ENCODE results near the gene COG8. TPM values are rescaled to one million over a fixed set of nuclear protein-coding genes. Genes with fewer than 3 reads are reported as not detected.

COG8 gene
- total RNA-seq: 65.3 TPM

GRCh38 chr16:69339289-69340094 lies at the start of gene COG8, which contains the start of gene NIP7:
TSS of gene COG8 (minus strand) at chr16:69339564. CDS start at chr16:69339552, 12 bp downstream.
TSS of gene NIP7 (plus strand) at chr16:69339772. CDS start at chr16:69339830, 58 bp downstream.

GRCh38 chr16:69351309-69352027 lies 12.1 kb upstream of the COG8 start, which contains the start of gene TMED6:
TSS of gene TMED6 (minus strand) at chr16:69351786. CDS start at chr16:69351753, 33 bp downstream.

GRCh38 chr16:69330286-69331109 lies 8.9 kb downstream of the COG8 start, which contains the start of gene PDF:
TSS of gene PDF (minus strand) at chr16:69330588. CDS start at chr16:69330570, 18 bp downstream.

GRCh38 chr16:69310653-69311532 lies 28.5 kb downstream of the COG8 start, which contains the start of gene VPS4A:
TSS of gene VPS4A (plus strand) at chr16:69311350. CDS start at chr16:69311512, 162 bp downstream.

Other genes starting within 250 kb of the COG8 start
- 4.1 TPM for gene HAS3, start 233.9 kb downstream of the COG8 start, total RNA-seq
- gene CHTF8, start 207.0 kb downstream of the COG8 start, total RNA-seq: 93.7 TPM
- 27.8 TPM for gene UTP4, start 206.9 kb downstream of the COG8 start, total RNA-seq
- 60.4 TPM for gene SNTB2, start 152.4 kb downstream of the COG8 start, total RNA-seq
- 27.5 TPM for gene VPS4A, start 28.2 kb downstream of the COG8 start, total RNA-seq
- 18.0 TPM for gene PDF, start 9.0 kb downstream of the COG8 start, total RNA-seq
- 13.0 TPM for gene NIP7, start 208 bp upstream of the COG8 start, total RNA-seq
- not detected for gene TMED6, start 12.2 kb upstream of the COG8 start, total RNA-seq
- 35.1 TPM for gene TERF2, start 46.4 kb upstream of the COG8 start, total RNA-seq
- 43.5 TPM for gene CYB5B, start 85.1 kb upstream of the COG8 start, total RNA-seq
- gene NFAT5, start 226.4 kb upstream of the COG8 start, total RNA-seq: 79.0 TPM